ENCODE measurements around the gene BLACAT1. TPM values are rescaled to one million over a fixed set of nuclear protein-coding genes. Genes with fewer than 3 reads are reported as not detected.

Gene BLACAT1
- total RNA-seq, 4 donors from 2014 or later: 0.48 TPM; not detected in 3

DNA sequence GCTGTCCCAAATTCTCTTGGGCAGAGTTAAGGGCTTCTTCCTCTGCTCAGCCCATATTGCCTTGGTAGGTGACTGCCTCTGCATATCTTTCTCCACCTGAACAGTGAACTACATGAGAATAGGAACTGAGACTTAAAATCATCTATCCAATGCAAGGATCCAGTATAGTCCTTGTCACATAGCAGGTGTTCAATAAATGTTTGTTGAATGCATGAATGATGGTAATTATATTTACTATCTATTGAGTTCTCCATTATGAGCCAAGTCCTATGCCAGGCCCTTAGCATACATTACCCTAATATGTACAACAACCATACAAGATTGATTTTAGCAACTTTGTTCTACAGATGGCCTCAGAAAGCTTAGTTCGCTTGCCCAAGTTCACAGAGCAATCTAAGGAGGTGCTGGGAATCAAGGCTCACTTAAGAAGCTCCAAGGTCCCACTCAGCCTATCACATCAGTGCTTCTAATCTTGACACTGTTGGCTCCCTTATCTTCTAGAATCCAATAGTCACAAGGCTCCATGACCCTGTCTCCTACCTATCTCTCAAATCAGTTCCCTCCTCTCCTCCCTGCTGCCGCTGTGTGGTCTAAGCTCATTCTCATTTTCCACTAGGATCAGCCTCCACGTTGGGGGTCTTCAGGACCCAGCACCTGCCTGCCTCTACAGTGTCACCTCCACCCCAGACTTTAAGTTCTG lies 46.4 kb upstream of the BLACAT1 start:
- Histone ChIP-seq H3K36me3 (no peaks in the 10 kb centered on the region), H3K4me3 (no peak overlapping the region), H3K9me3 (no peaks in the 10 kb centered on the region), H3K4me1 (peaks cover 10 to 26% (median 18%) of the 10 kb centered on the region in 4 donors), H3K27me3 (no peaks in the 10 kb centered on the region), H3K27ac (no peak overlapping the region)
- TF ChIP-seq POLR2AphosphoS5 (IDR thresholded peaks at IDR 0.05): no peak
- TF ChIP-seq POLR2A (IDR thresholded peaks at IDR 0.05): no peak
- TF ChIP-seq, protein P1, sequence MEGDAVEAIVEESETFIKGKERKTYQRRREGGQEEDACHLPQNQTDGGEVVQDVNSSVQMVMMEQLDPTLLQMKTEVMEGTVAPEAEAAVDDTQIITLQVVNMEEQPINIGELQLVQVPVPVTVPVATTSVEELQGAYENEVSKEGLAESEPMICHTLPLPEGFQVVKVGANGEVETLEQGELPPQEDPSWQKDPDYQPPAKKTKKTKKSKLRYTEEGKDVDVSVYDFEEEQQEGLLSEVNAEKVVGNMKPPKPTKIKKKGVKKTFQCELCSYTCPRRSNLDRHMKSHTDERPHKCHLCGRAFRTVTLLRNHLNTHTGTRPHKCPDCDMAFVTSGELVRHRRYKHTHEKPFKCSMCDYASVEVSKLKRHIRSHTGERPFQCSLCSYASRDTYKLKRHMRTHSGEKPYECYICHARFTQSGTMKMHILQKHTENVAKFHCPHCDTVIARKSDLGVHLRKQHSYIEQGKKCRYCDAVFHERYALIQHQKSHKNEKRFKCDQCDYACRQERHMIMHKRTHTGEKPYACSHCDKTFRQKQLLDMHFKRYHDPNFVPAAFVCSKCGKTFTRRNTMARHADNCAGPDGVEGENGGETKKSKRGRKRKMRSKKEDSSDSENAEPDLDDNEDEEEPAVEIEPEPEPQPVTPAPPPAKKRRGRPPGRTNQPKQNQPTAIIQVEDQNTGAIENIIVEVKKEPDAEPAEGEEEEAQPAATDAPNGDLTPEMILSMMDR (IDR thresholded peaks at IDR 0.05): no peak
- no peak for TF ChIP-seq EP300 (IDR thresholded peaks at IDR 0.05; ENCODE audit: low read depth)
- intact Hi-C loops (cut with DNase I; ENCODE audit: low total_unique reads) (no loop called here), in situ Hi-C loops (cut with MboI; ENCODE audit: low pct_ligation_motif_present in 1 of 4, low pct_unique_long_range_greater_than_20kb in 1 of 4, low sequenced_read_pairs in 3 of 4) (no loop called here)
- DNase-seq: no peak
- 89 to 94% methylated on average over 2 to 3 of the region's 3 CpGs for WGBS, 2 donors (ENCODE audit: low coverage in 1 of 2)

DNA sequence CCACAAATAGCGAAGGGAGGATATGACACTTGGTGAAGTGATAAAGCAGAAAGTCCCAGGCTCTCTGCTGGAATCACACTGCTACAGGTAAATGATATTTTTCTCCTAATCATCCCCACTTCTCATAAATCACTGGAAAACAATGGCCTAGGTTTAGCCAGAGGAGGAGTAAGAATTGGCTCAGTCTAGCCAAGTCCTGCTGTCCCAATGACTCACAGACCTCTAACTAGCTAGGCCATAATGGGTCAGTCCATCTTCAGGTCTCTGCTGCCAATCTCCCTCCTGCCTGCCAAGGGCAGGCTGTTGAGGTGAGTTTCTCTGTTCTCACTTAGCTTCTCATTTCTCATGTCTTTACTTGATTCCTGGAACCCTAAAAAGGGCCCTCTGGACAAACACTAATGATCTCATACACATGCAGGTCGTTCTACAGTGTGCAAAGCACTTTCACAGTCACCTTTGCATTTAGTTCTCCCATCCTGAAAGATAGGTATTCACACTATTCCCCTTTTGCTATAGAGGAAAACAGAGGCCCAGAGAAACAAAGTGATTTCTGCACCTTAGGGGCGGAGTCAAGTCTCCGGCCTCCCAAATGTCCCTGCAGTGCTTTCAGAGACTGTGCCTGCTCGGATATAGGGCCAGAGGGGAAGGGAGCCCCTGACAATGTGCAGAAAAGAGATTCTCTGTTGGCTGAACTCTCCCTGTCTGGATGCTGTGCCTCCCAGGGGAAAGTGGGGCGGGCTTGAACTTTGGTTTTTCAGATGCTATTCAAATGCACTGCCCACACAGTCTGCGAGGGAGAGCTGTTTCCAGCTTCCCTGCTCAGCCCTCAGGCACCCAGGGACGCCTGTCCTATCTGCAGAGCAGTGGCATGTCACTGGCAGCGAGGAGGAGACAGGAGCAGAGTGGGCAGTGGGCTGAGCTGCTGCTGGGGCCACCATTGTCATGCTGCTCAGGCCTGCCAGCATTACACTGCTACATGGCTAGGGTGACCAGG lies 44.7 kb upstream of the BLACAT1 start:
- Histone ChIP-seq H3K4me1 (peaks cover 5 to 19% (median 15%) of the 10 kb centered on the region in 4 donors), H3K27ac (no peak overlapping the region), H3K4me3 (no peak overlapping the region), H3K9me3 (no peaks in the 10 kb centered on the region), H3K27me3 (no peaks in the 10 kb centered on the region), H3K36me3 (no peaks in the 10 kb centered on the region)
- TF ChIP-seq EP300 (IDR thresholded peaks at IDR 0.05; ENCODE audit: low read depth) (no peak), POLR2A (IDR thresholded peaks at IDR 0.05) (no peak), POLR2AphosphoS5 (IDR thresholded peaks at IDR 0.05) (no peak)
- TF ChIP-seq, protein P1 (IDR thresholded peaks at IDR 0.05): no peak
- no peak for DNase-seq
- intact Hi-C loops (cut with DNase I; ENCODE audit: low total_unique reads): no loop called here
- 63 to 74% methylated on average over 5 to 9 of the region's 9 CpGs for WGBS, 2 donors (ENCODE audit: low coverage in 1 of 2)
- in situ Hi-C loops (cut with MboI; ENCODE audit: low pct_ligation_motif_present in 1 of 4, low pct_unique_long_range_greater_than_20kb in 1 of 4, low sequenced_read_pairs in 3 of 4): no loop called here

DNA sequence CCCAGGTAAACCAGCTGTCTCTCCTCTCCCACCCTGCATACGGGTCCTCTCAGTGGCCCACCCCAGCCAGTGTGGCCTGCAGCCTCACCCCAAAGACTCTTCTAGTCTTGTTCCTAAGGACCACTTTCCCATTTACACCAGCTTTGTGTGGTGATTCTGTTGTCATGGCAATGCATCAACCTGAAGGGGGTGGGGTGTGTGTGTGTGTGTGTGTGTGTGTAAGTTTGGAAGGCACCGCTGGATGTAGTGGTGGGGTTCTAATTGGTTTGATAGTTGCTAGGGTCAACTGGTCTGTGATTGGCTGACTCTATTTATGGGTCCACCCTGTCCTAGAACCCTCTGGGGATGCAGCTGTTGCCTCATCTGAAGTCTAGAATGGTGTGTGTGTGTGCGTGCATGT lies 43.9 kb upstream of the BLACAT1 start:
- H3K4me1 ChIP-seq: peaks cover 4 to 20% (median 12%) of the 10 kb centered on the region in 4 donors
- in situ Hi-C loops (cut with MboI; ENCODE audit: low pct_ligation_motif_present in 1 of 4, low pct_unique_long_range_greater_than_20kb in 1 of 4, low sequenced_read_pairs in 3 of 4) (no loop called here), intact Hi-C loops (cut with DNase I; ENCODE audit: low total_unique reads) (no loop called here)
- H3K27ac ChIP-seq: no peak overlapping the region
- no peaks in the 10 kb centered on the region for H3K36me3 ChIP-seq
- WGBS, 2 donors (ENCODE audit: low coverage in 1 of 2): 62% methylated on average over 3 of the region's 3 CpGs; no CpG with 5 or more reads in 1 of the 2 donors
- no peak for DNase-seq
- TF ChIP-seq EP300 (IDR thresholded peaks at IDR 0.05; ENCODE audit: low read depth): no peak
- no peak for TF ChIP-seq POLR2AphosphoS5 (IDR thresholded peaks at IDR 0.05)
- no peak for TF ChIP-seq POLR2A (IDR thresholded peaks at IDR 0.05)
- TF ChIP-seq, protein P1 (IDR thresholded peaks at IDR 0.05): no peak
- H3K4me3 ChIP-seq: no peak overlapping the region
- no peaks in the 10 kb centered on the region for H3K27me3 ChIP-seq
- H3K9me3 ChIP-seq: no peaks in the 10 kb centered on the region

DNA sequence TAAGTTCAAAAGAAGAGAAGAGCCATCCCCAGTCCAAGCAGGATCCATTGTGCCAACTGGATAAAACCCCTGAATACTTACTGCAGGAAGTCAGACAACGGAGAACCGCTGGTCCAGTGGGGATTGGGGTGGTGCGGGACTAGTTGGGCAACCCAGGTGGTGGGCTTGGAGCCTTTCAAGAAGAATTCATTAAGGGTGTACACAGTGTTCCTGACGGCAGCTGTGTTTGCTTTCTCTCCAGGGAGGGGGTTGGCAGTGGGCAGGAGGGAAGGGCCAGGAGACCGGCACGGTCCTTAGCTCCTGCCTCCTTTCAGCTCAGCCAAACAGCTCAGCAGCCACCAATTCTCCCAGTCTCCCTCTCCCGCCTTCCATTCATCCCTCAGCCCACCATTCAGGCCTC lies 41.5 kb upstream of the BLACAT1 start:
- intact Hi-C loops (cut with DNase I; ENCODE audit: low total_unique reads): no loop called here
- Histone ChIP-seq H3K36me3 (no peaks in the 10 kb centered on the region), H3K4me3 (no peak overlapping the region), H3K27ac (no peak overlapping the region), H3K9me3 (no peaks in the 10 kb centered on the region), H3K4me1 (peaks cover 11 to 29% (median 18%) of the 10 kb centered on the region in 4 donors), H3K27me3 (no peaks in the 10 kb centered on the region)
- in situ Hi-C loops (cut with MboI; ENCODE audit: low pct_ligation_motif_present in 1 of 4, low pct_unique_long_range_greater_than_20kb in 1 of 4, low sequenced_read_pairs in 3 of 4): no loop called here
- no peak for DNase-seq
- WGBS, 2 donors (ENCODE audit: low coverage in 1 of 2): 56% methylated on average over 7 of the region's 7 CpGs; no CpG with 5 or more reads in 1 of the 2 donors
- TF ChIP-seq EP300 (IDR thresholded peaks at IDR 0.05; ENCODE audit: low read depth): no peak
- TF ChIP-seq POLR2AphosphoS5 (IDR thresholded peaks at IDR 0.05): no peak
- TF ChIP-seq, protein P1 (IDR thresholded peaks at IDR 0.05): no peak
- no peak for TF ChIP-seq POLR2A (IDR thresholded peaks at IDR 0.05)

Measured in transverse colon (tissue), 4 donors.